MM.1S (cell line): ENCODE measurements around the gene OR10J4.

Experiments used
- DNase-seq: peaks from one replicate; pipeline ENCODE4 v3.0.0-alpha.2; 2015
- H2AFZ ChIP-seq: fragments of 300-600 bp; sonication (generic); 2 replicates; pipeline ENCODE4 v1.6.0; 2016; ENCODE audit warnings: antibody characterized with exemption, low read length
- H3F3A ChIP-seq: fragments of 300-600 bp; sonication (generic); 2 replicates; pipeline ENCODE4 v1.6.1; 2016; ENCODE audit warnings: mild to moderate bottlenecking, antibody characterized with exemption, low read length, moderate library complexity, mixed read lengths; ENCODE audit not compliant: insufficient read depth
- H3K27ac ChIP-seq: fragments of 300-600 bp; sonication (generic); 2 replicates; pipeline ENCODE4 v1.5.1; 2016; ENCODE audit warnings: mild to moderate bottlenecking, low read length
- H3K27me3 ChIP-seq: fragments of 300-600 bp; sonication (generic); replicated peaks from 2 replicates; pipeline ENCODE4 v1.6.0; 2016; ENCODE audit warnings: low read length; ENCODE audit not compliant: insufficient read depth
- H3K36me3 ChIP-seq: fragments of 300-600 bp; sonication (generic); replicated peaks from 2 replicates; pipeline ENCODE4 v1.6.1; 2016; ENCODE audit warnings: mild to moderate bottlenecking, low read length, mixed read lengths; ENCODE audit not compliant: insufficient read depth
- H3K4me1 ChIP-seq: fragments of 300-600 bp; sonication (generic); 2 replicates; pipeline ENCODE4 v1.6.1; 2016; ENCODE audit warnings: low read length, mixed read lengths
- H3K4me2 ChIP-seq: fragments of 300-600 bp; sonication (generic); 2 replicates; pipeline ENCODE4 v1.6.0; 2016; ENCODE audit warnings: low read depth, low read length
- H3K4me3 ChIP-seq: fragments of 300-600 bp; sonication (generic); 2 replicates; pipeline ENCODE4 v1.5.1; 2016; ENCODE audit warnings: low read length, mixed read lengths
- H3K79me2 ChIP-seq: fragments of 300-600 bp; sonication (generic); 2 replicates; pipeline ENCODE4 v1.6.1; 2016; ENCODE audit warnings: mixed run types, low read length, mixed read lengths
- H3K9ac ChIP-seq: fragments of 300-600 bp; sonication (generic); 2 replicates; pipeline ENCODE4 v1.6.1; 2016; ENCODE audit warnings: low read length, mixed read lengths
- H3K9me2 ChIP-seq: fragments of 300-600 bp; sonication (generic); replicated peaks from 2 replicates; pipeline ENCODE4 v1.6.1; 2016; ENCODE audit warnings: mild to moderate bottlenecking, low read length, mixed read lengths; ENCODE audit not compliant: insufficient read depth
- H3K9me3 ChIP-seq: fragments of 300-600 bp; sonication (generic); replicated peaks from 2 replicates; pipeline ENCODE4 v1.6.1; 2016; ENCODE audit warnings: mild to moderate bottlenecking, low read length, mixed read lengths; ENCODE audit not compliant: insufficient read depth
- H4K20me1 ChIP-seq: fragments of 300-600 bp; sonication (generic); 2 replicates; pipeline ENCODE4 v1.6.1; 2016; ENCODE audit warnings: mild to moderate bottlenecking, low read length, moderate library complexity, mixed read lengths; ENCODE audit not compliant: insufficient read depth
- CTCF ChIP-seq: fragments of 300-600 bp; sonication (generic); IDR thresholded peaks from 2 replicates; pipeline ENCODE4 v1.5.1; 2016; ENCODE audit warnings: antibody characterized with exemption, low read length, mixed read lengths
- EZH2 ChIP-seq: fragments of 300-600 bp; sonication (generic); optimal IDR thresholded peaks from 2 replicates; pipeline ENCODE3; 2017; ENCODE audit warnings: low read depth, mild to moderate bottlenecking, antibody characterized with exemption, low read length, mixed read lengths
- EZH2phosphoT487 ChIP-seq: fragments of 300-600 bp; sonication (generic); IDR thresholded peaks from 2 replicates; pipeline ENCODE4 v1.6.1; 2018; ENCODE audit warnings: antibody characterized with exemption, low read length

Gene OR10J4

GRCh38 chr1:159465191-159465603, 33.2 kb downstream of the OR10J4 start:
- no peak overlapping the region for H3K27ac ChIP-seq
- H3K9me3 ChIP-seq = no peaks in the 10 kb centered on the region
- no peak overlapping the region for H2AFZ ChIP-seq
- DNase-seq = no peak
- no peaks in the 10 kb centered on the region for H3K79me2 ChIP-seq
- H4K20me1 ChIP-seq = no peaks in the 10 kb centered on the region
- no peaks in the 10 kb centered on the region for H3F3A ChIP-seq
- H3K9ac ChIP-seq = no peak overlapping the region
- no peak overlapping the region for H3K4me2 ChIP-seq
- H3K36me3 ChIP-seq = no peaks in the 10 kb centered on the region
- no peak overlapping the region for H3K4me3 ChIP-seq
- H3K9me2 ChIP-seq = no peaks in the 10 kb centered on the region
- no peaks in the 10 kb centered on the region for H3K4me1 ChIP-seq
- TF ChIP-seq EZH2 (no peak), CTCF (no peak), EZH2phosphoT487 (no peak)
- H3K27me3 ChIP-seq = no peaks in the 10 kb centered on the region

- no peaks in the 10 kb centered on the region for H3K27me3 ChIP-seq
- no peaks in the 10 kb centered on the region for H3K79me2 ChIP-seq
- H2AFZ ChIP-seq = no peak overlapping the region
- H3K9me3 ChIP-seq = no peaks in the 10 kb centered on the region
- H3K4me3 ChIP-seq = no peak overlapping the region
- H3K27ac ChIP-seq = no peak overlapping the region
- H3K9me2 ChIP-seq = no peaks in the 10 kb centered on the region
- DNase-seq = no peak
- H3K4me1 ChIP-seq = no peaks in the 10 kb centered on the region
- no peak overlapping the region for H3K9ac ChIP-seq
- no peaks in the 10 kb centered on the region for H3F3A ChIP-seq
- no peaks in the 10 kb centered on the region for H3K36me3 ChIP-seq
- H3K4me2 ChIP-seq = no peak overlapping the region
- TF ChIP-seq EZH2 = no peak
- no peak for TF ChIP-seq EZH2phosphoT487
- no peak for TF ChIP-seq CTCF
- no peaks in the 10 kb centered on the region for H4K20me1 ChIP-seq
Observed at GRCh38 chr1:159468321-159468720, 36.3 kb downstream of the OR10J4 start.

GRCh38 chr1:159469921-159470533, 38.0 kb downstream of the OR10J4 start:
- Histone ChIP-seq H3K4me1 (no peaks in the 10 kb centered on the region), H3K9ac (no peak overlapping the region), H3K36me3 (no peaks in the 10 kb centered on the region), H3F3A (no peaks in the 10 kb centered on the region), H3K27ac (no peak overlapping the region), H3K9me2 (no peaks in the 10 kb centered on the region), H3K27me3 (no peaks in the 10 kb centered on the region), H3K4me2 (no peak overlapping the region), H3K79me2 (no peaks in the 10 kb centered on the region), H4K20me1 (no peaks in the 10 kb centered on the region), H2AFZ (no peak overlapping the region), H3K9me3 (no peaks in the 10 kb centered on the region), H3K4me3 (no peak overlapping the region)
- TF ChIP-seq EZH2phosphoT487 = no peak
- TF ChIP-seq EZH2 = no peak
- no peak for TF ChIP-seq CTCF
- DNase-seq = no peak
